Smooth muscle cell of the umbilical artery (primary cell): Measurements from ENCODE around the gene METTL1. TPM values are rescaled to one million over a fixed set of nuclear protein-coding genes. Genes with fewer than 3 reads are reported as not detected.

Source experiments
- total RNA-seq: library from RNA; depleted of rRNA; stranded (reverse); fragments of >200 nt; gene quantifications from 2 replicates; pipeline ENCODE4 v1.2.3, GENCODE V29; 2014

Gene METTL1
- 2.7 and 6.1 TPM in 2 replicates for total RNA-seq

GRCh38 chr12:57771873-57772428 is at the start of gene METTL1:
Gene METTL1 (minus strand): TSS chr12:57772105. CDS start chr12:57772083, 22 bp downstream.

GRCh38 chr12:57782608-57783465 is 10.9 kb upstream of the METTL1 start, which contains the start of gene TSFM:
Gene TSFM (plus strand): TSS chr12:57782787. CDS start chr12:57782802, 15 bp downstream.

GRCh38 chr12:57772429-57773322 is 771 bp upstream of the METTL1 start, which contains the start of gene EEF1AKMT3:
Gene EEF1AKMT3 (plus strand): TSS chr12:57772614. CDS start chr12:57772725, 111 bp downstream.

GRCh38 chr12:57766464-57767304 is 5.2 kb downstream of the METTL1 start, which contains the start of gene CYP27B1:
Gene CYP27B1 (minus strand): TSS chr12:57767078. CDS start chr12:57767041, 37 bp downstream.

GRCh38 chr12:57754411-57755193 is 17.3 kb downstream of the METTL1 start, which contains the start of gene MARCHF9:
Gene MARCHF9 (plus strand): TSS chr12:57755103. CDS start chr12:57755529, 426 bp downstream.

GRCh38 chr12:57751788-57752667 is 19.9 kb downstream of the METTL1 start, which contains the start of gene CDK4:
Gene CDK4 (minus strand): TSS chr12:57752310. CDS start chr12:57751717, 593 bp downstream.

GRCh38 chr12:57744777-57745484 is 27.0 kb downstream of the METTL1 start, which contains the start of gene TSPAN31:
Gene TSPAN31 (plus strand): TSS chr12:57745039. CDS start chr12:57745155, 116 bp downstream.

GRCh38 chr12:57738661-57739237 is 33.2 kb downstream of the METTL1 start, which contains the start of gene AGAP2:
Gene AGAP2 (minus strand): TSS chr12:57738742. CDS start chr12:57738246, 496 bp downstream.

Other genes with a start within 250 kb of the METTL1 start
- 4.5 and 12.5 TPM in 2 replicates for gene MBD6, start 249.3 kb downstream of the METTL1 start, total RNA-seq
- gene DCTN2, start 224.9 kb downstream of the METTL1 start, total RNA-seq, result 81.4 and 125 TPM in 2 replicates
- gene KIF5A, start 222.1 kb downstream of the METTL1 start, total RNA-seq, result 0.59 and 1.6 TPM in 2 replicates
- 16.6 and 31.5 TPM in 2 replicates for gene PIP4K2C, start 180.9 kb downstream of the METTL1 start, total RNA-seq
- gene DTX3, start 167.3 kb downstream of the METTL1 start, total RNA-seq, result 20.5 and 22.9 TPM in 2 replicates
- 29.2 and 36.2 TPM in 2 replicates for gene ARHGEF25, start 160.7 kb downstream of the METTL1 start, total RNA-seq
- gene B4GALNT1, start 138.9 kb downstream of the METTL1 start, total RNA-seq, result 3.3 and 7.1 TPM in 2 replicates
- gene OS9, start 78.0 kb downstream of the METTL1 start, total RNA-seq, result 386 and 569 TPM in 2 replicates
- gene AGAP2, start 33.4 kb downstream of the METTL1 start, total RNA-seq, result 0.23 and 0.30 TPM in 2 replicates
- 48.1 and 80.5 TPM in 2 replicates for gene TSPAN31, start 27.1 kb downstream of the METTL1 start, total RNA-seq
- gene CDK4, start 19.8 kb downstream of the METTL1 start, total RNA-seq, result 157 and 222 TPM in 2 replicates
- gene MARCHF9, start 17.0 kb downstream of the METTL1 start, total RNA-seq, result 1.7 and 3.3 TPM in 2 replicates
- gene CYP27B1, start 5.0 kb downstream of the METTL1 start, total RNA-seq, result 0.59 and 0.74 TPM in 2 replicates
- gene EEF1AKMT3, start 509 bp upstream of the METTL1 start, total RNA-seq, result 4.7 and 7.4 TPM in 2 replicates
- 13.1 and 15.5 TPM in 2 replicates for gene TSFM, start 10.7 kb upstream of the METTL1 start, total RNA-seq
- gene AVIL, start 46.6 kb upstream of the METTL1 start, total RNA-seq, result 2.0 and 4.2 TPM in 2 replicates
- 38.6 and 54.2 TPM in 2 replicates for gene CTDSP2, start 74.6 kb upstream of the METTL1 start, total RNA-seq
- 6.8 and 7.9 TPM in 2 replicates for gene ATP23, start 169.5 kb upstream of the METTL1 start, total RNA-seq